Type B pancreatic cell (in vitro differentiated cells): Measurements from ENCODE around the gene CARD9. TPM values are rescaled to one million over a fixed set of nuclear protein-coding genes. Genes with fewer than 3 reads are reported as not detected.
A peak's percentile ranks its signal among the peaks of the same experiment; 100 is the strongest.

Source experiments
- DNase-seq: peaks from one replicate; pipeline ENCODE4 v3.0.0; 2021; ENCODE audit warnings: mixed read lengths; ENCODE audit not compliant: unreplicated experiment; ENCODE audit errors: extremely low spot score
- H3K27ac Mint-ChIP-seq: 2 replicates; pipeline ENCODE4 v1.8.0; 2021; ENCODE audit warnings: mild to moderate bottlenecking, mixed read lengths
- H3K27me3 Mint-ChIP-seq: 2 replicates; pipeline ENCODE4 v1.8.0; 2021; ENCODE audit warnings: mixed read lengths
- H3K36me3 Mint-ChIP-seq: 2 replicates; pipeline ENCODE4 v1.8.0; 2021; ENCODE audit warnings: mixed read lengths
- H3K4me1 Mint-ChIP-seq: one replicate; pipeline ENCODE4 v1.8.0; 2021; ENCODE audit warnings: mixed read lengths; ENCODE audit not compliant: unreplicated experiment
- H3K4me3 Mint-ChIP-seq: 2 replicates; pipeline ENCODE4 v1.8.0; 2021; ENCODE audit warnings: mild to moderate bottlenecking, mixed read lengths
- H3K9me3 Mint-ChIP-seq: 2 replicates; pipeline ENCODE4 v1.8.0; 2021; ENCODE audit warnings: mixed read lengths
- CTCF ChIP-seq: fragments of 200-600 bp; sonication (generic); conservative IDR thresholded peaks from 2 replicates; pipeline ENCODE4 v1.5.0; 2021; ENCODE audit warnings: antibody characterized with exemption, mild to moderate bottlenecking
- total RNA-seq: library from RNA; stranded (reverse); gene quantifications from 2 replicates; pipeline ENCODE4 v1.2.1, GENCODE V29; 2021; ENCODE audit warnings: low replicate concordance

CARD9 gene
- total RNA-seq, 1 donor from 2014 or later: 2.6 TPM

- Mint-ChIP-seq H3K4me3 (no peak overlapping the region), H3K27ac (no peak overlapping the region), H3K4me1 (peaks cover 2% of the 10 kb centered on the region), H3K9me3 (no peaks in the 10 kb centered on the region), H3K36me3 (peaks cover 10% of the 10 kb centered on the region), H3K27me3 (no peaks in the 10 kb centered on the region)
- no peak for TF ChIP-seq CTCF
- no peak for DNase-seq
Measured at GRCh38 chr9:136416914-136417313, 43.4 kb upstream of the CARD9 start.

DNA sequence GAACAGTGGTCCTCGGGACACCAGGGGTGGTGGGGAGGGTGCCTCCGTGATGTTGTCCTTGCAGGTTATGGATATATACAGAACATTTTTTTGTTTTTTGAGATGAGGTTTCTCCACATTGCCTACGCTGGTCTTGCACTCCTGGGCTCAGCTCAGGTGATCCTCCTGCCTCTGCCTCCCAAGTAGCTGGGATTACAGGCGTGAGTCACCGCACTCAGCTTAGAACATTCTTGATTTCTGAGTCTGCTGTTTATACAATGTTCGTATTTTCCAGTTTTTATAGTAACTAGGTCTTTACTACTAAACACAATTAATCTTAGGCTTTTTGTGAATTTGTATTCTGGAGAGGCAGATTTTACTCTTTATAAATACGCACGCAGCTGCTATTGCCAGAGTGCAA lies 43.0 kb upstream of the CARD9 start:
- DNase-seq: no peak
- H3K4me3 Mint-ChIP-seq: no peak overlapping the region
- H3K36me3 Mint-ChIP-seq: peaks cover 10% of the 10 kb centered on the region
- no peaks in the 10 kb centered on the region for H3K9me3 Mint-ChIP-seq
- no peak for TF ChIP-seq CTCF
- no peaks in the 10 kb centered on the region for H3K27me3 Mint-ChIP-seq
- peaks cover 4% of the 10 kb centered on the region for H3K4me1 Mint-ChIP-seq
- no peak overlapping the region for H3K27ac Mint-ChIP-seq

- Mint-ChIP-seq H3K4me3 (peak overlapping the region; percentile 36), H3K27ac (no peak overlapping the region), H3K27me3 (no peaks in the 10 kb centered on the region), H3K9me3 (no peaks in the 10 kb centered on the region), H3K4me1 (peaks cover 19% of the 10 kb centered on the region), H3K36me3 (peaks cover 10% of the 10 kb centered on the region)
- no peak for TF ChIP-seq CTCF
- no peak for DNase-seq
Measured at GRCh38 chr9:136412962-136413361, 39.5 kb upstream of the CARD9 start.

DNA sequence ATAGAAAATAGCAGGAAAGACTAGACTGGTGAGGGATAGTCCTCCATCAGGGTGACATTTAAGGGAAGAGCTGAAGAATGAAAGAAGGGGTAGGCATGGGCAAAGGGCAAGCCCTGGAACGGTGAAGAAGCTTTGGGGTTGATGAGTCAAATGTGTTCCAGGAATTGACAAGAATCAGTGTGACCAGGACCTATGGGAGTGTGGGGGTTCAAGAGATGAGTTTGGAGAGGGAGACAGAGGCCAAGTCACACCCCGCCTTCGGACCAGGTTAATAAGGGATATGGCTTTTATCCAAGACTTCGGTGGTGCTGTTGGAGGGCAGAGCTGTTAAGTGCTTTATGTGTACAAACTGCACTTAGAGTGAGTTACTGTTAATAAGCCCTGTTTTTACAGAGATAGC lies 37.9 kb upstream of the CARD9 start:
- H3K36me3 Mint-ChIP-seq: peaks cover 3% of the 10 kb centered on the region

GRCh38 chr9:136410500-136411287 lies 37.2 kb upstream of the CARD9 start, which contains the start of the genes ENTR1 and PMPCA:
Gene ENTR1 (minus strand): TSS chr9:136410614. CDS start chr9:136410397, 217 bp downstream.
Gene PMPCA (plus strand): TSS chr9:136410658. CDS start chr9:136410669, 11 bp downstream.
- H3K27me3 Mint-ChIP-seq: no peaks in the 10 kb centered on the region
- H3K27ac Mint-ChIP-seq: peak within 1 kb of the TSS; percentile 92
- peak within 1 kb of the TSS; percentile 94 for H3K4me3 Mint-ChIP-seq
- no peaks in the 10 kb centered on the region for H3K9me3 Mint-ChIP-seq
- no peak for TF ChIP-seq CTCF
- peak; percentile 93 for DNase-seq
- peaks cover 19% of the 10 kb centered on the region for H3K4me1 Mint-ChIP-seq
- H3K36me3 Mint-ChIP-seq: peaks cover 3% of the 10 kb centered on the region

More for the DNA sequence above, 37.9 kb upstream of the CARD9 start:
- H3K9me3 Mint-ChIP-seq: no peaks in the 10 kb centered on the region
- peak overlapping the region; percentile 92 for H3K27ac Mint-ChIP-seq
- peak overlapping the region; percentile 94 for H3K4me3 Mint-ChIP-seq
- peaks cover 19% of the 10 kb centered on the region for H3K4me1 Mint-ChIP-seq
- no peak for TF ChIP-seq CTCF
- no peak for DNase-seq
- no peaks in the 10 kb centered on the region for H3K27me3 Mint-ChIP-seq
